Activated CD4-positive, alpha-beta T cell treated with anti-CD3 and anti-CD28 coated beads, Interleukin-2, amount 10 ng/mL, durations not matched to agents 24 days and 14 days (primary cell): ENCODE data around the gene SERPINB7. TPM values are rescaled to one million over a fixed set of nuclear protein-coding genes. Genes with fewer than 3 reads are reported as not detected.

Source experiments
- DNase-seq: peaks from one replicate; pipeline ENCODE4 v3.0.0; 2022
- H3K27ac Mint-ChIP-seq: one replicate; pipeline ENCODE4 v1.8.0; 2022; ENCODE audit warnings: mild to moderate bottlenecking, mixed read lengths
- H3K27me3 Mint-ChIP-seq: one replicate; pipeline ENCODE4 v1.8.0; 2022; ENCODE audit warnings: mixed read lengths
- H3K36me3 Mint-ChIP-seq: one replicate; pipeline ENCODE4 v1.8.0; 2022; ENCODE audit warnings: low read depth, mild to moderate bottlenecking, mixed read lengths
- H3K4me1 Mint-ChIP-seq: one replicate; pipeline ENCODE4 v1.8.0; 2021; ENCODE audit warnings: mixed read lengths
- H3K4me3 Mint-ChIP-seq: one replicate; pipeline ENCODE4 v1.8.0; 2022; ENCODE audit warnings: mild to moderate bottlenecking, moderate library complexity, mixed read lengths
- H3K9me3 Mint-ChIP-seq: one replicate; pipeline ENCODE4 v1.8.0; 2021; ENCODE audit warnings: mixed read lengths
- intact Hi-C: fragments of 100-400 bp; cut with micrococcal nuclease; formaldehyde crosslinking; loops from one replicate; pipeline ENCODE4 v1.15.1; 2023
- total RNA-seq: library from RNA; stranded (reverse); gene quantifications from 2 replicates; pipeline ENCODE4 v1.2.3, GENCODE V29; 2022

Gene SERPINB7
- total RNA-seq, 1 donor from 2014 or later = not detected

- DNase-seq = no peak
- no peak overlapping the region for H3K27ac Mint-ChIP-seq
- peaks cover 2% of the 10 kb centered on the region for H3K27me3 Mint-ChIP-seq
- no peaks in the 10 kb centered on the region for H3K36me3 Mint-ChIP-seq
- H3K4me1 Mint-ChIP-seq = no peaks in the 10 kb centered on the region
- intact Hi-C loops = no loop called here
- H3K4me3 Mint-ChIP-seq = no peak overlapping the region
- H3K9me3 Mint-ChIP-seq = peaks cover 12% of the 10 kb centered on the region
Observed at GRCh38 chr18:63763831-63764600, 11.2 kb upstream of the SERPINB7 start.

GRCh38 chr18:63765837-63766236, 9.4 kb upstream of the SERPINB7 start:
- no peak overlapping the region for H3K27ac Mint-ChIP-seq
- intact Hi-C loops = no loop called here
- peaks cover 4% of the 10 kb centered on the region for H3K27me3 Mint-ChIP-seq
- H3K36me3 Mint-ChIP-seq = no peaks in the 10 kb centered on the region
- DNase-seq = no peak
- H3K4me1 Mint-ChIP-seq = no peaks in the 10 kb centered on the region
- H3K4me3 Mint-ChIP-seq = no peak overlapping the region
- peaks cover 3% of the 10 kb centered on the region for H3K9me3 Mint-ChIP-seq

DNA sequence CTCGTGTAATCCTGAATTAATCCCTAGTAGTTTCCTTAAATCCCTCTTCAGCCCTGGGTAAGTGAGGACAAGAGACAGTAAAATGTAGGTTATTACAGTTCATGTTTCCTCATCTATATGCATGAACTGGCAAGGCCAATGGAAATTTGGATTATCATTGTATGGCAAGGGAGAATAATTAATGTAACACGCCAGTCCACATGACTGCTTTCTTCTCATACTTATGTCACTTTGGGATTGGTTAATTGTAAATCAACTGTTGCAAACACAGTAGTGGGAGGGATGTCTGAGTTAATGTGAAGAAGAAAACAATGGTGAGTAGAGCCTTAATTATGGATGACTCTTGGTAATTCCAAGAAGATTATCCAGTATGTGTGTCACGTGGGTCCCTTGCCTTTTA, 1.7 kb upstream of the SERPINB7 start:
- H3K4me3 Mint-ChIP-seq = no peak overlapping the region
- H3K9me3 Mint-ChIP-seq = no peaks in the 10 kb centered on the region
- no peak for DNase-seq
- no peaks in the 10 kb centered on the region for H3K36me3 Mint-ChIP-seq
- no peaks in the 10 kb centered on the region for H3K4me1 Mint-ChIP-seq
- intact Hi-C loops = no loop called here
- H3K27ac Mint-ChIP-seq = no peak overlapping the region
- peaks cover 6% of the 10 kb centered on the region for H3K27me3 Mint-ChIP-seq

DNA sequence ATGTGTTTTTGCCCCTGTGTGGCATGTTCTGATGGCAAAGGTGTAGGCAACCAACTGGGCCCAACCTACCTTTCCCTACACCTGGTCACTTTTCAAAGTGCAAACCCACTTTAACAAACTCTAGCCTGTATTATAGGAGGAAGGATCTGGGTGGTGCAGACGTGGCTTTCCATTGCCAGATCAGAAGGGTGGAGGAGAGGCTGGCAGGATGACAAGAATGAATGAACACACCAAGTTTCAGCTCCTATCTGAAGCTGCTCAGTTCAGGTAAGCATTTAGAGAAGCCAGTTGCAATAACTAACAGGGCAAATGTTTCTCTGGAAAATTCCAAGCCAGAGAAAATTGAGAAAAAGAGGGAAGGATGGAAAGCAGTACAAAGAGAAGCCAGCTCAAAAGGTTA, 707 bp upstream of the SERPINB7 start:
- Mint-ChIP-seq H3K4me3 (no peak overlapping the region), H3K27me3 (peaks cover 6% of the 10 kb centered on the region)
- intact Hi-C loops = no loop called here

DNA sequence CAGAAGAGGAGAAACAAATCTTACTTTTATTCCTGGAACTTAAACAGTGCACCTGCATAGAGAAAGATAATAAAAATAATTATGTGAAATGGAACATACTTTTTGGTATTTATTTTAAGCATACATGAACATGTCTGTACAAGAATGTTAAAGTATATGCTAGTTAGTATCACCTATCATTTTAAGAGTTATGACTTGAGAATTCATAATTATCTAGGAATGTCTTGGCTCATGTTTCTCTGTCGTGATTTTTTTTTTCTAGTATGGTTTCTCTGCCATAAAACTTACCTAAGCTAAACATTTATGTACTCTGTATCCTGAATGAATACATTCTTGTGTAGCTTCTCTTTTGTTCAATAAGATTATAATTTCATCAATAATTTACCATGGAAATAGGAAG, 4.2 kb downstream of the SERPINB7 start:
- Mint-ChIP-seq H3K4me3 (no peak overlapping the region), H3K36me3 (no peaks in the 10 kb centered on the region)
- intact Hi-C loops = no loop called here

More for the DNA sequence above, 707 bp upstream of the SERPINB7 start:
- Mint-ChIP-seq H3K4me1 (no peaks in the 10 kb centered on the region), H3K27ac (no peak overlapping the region), H3K36me3 (no peaks in the 10 kb centered on the region), H3K9me3 (no peaks in the 10 kb centered on the region)
- DNase-seq = no peak

GRCh38 chr18:63783394-63783793, 8.2 kb downstream of the SERPINB7 start:
- Mint-ChIP-seq H3K36me3 (no peaks in the 10 kb centered on the region), H3K27ac (no peak overlapping the region), H3K4me3 (no peak overlapping the region), H3K27me3 (no peaks in the 10 kb centered on the region), H3K9me3 (no peaks in the 10 kb centered on the region), H3K4me1 (no peaks in the 10 kb centered on the region)
- intact Hi-C loops = no loop called here
- DNase-seq = no peak

More for the DNA sequence above, 4.2 kb downstream of the SERPINB7 start:
- Mint-ChIP-seq H3K4me1 (no peaks in the 10 kb centered on the region), H3K27ac (no peak overlapping the region), H3K9me3 (no peaks in the 10 kb centered on the region), H3K27me3 (peaks cover 2% of the 10 kb centered on the region)
- no peak for DNase-seq

DNA sequence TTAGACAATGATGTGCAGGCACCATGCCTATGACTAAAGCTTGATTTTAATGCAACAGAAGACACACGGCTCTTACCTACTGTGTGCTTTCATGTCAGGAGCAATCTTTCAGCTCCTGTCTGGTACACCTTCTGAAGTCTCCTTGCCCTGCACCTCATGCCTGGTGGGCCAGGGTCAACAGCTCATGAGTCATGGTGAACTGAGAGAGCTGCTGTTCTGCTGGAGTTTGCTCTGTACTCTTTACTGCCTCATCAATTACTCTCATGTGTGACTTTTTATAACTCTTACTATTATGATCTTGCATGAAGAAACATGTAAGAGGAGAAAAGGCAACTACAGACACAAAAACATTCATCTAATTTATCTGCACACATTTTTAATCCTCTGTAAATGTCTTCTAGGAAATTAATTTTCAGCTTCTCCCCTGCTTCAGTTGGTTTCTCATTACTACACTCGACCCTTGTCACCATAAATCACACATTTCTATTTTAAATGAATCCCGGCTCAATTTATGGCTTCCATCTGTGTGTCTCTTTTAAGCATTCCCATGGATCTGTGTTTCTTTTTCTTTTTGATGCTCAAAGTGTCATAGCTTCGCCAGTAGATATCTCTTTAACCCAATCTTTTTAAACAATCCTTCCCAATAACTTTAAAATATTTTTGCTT, 9.7 kb downstream of the SERPINB7 start:
- Mint-ChIP-seq H3K27ac (no peak overlapping the region), H3K36me3 (no peaks in the 10 kb centered on the region), H3K9me3 (peaks cover 4% of the 10 kb centered on the region), H3K4me1 (no peaks in the 10 kb centered on the region), H3K4me3 (no peak overlapping the region), H3K27me3 (no peaks in the 10 kb centered on the region)
- intact Hi-C loops = no loop called here
- no peak for DNase-seq

GRCh38 chr18:63787673-63788072, 12.5 kb downstream of the SERPINB7 start:
- no peaks in the 10 kb centered on the region for H3K4me1 Mint-ChIP-seq
- intact Hi-C loops = no loop called here
- H3K4me3 Mint-ChIP-seq = no peak overlapping the region
- peaks cover 4% of the 10 kb centered on the region for H3K9me3 Mint-ChIP-seq
- H3K27me3 Mint-ChIP-seq = no peaks in the 10 kb centered on the region
- H3K36me3 Mint-ChIP-seq = no peaks in the 10 kb centered on the region
- H3K27ac Mint-ChIP-seq = no peak overlapping the region
- DNase-seq = no peak

DNA sequence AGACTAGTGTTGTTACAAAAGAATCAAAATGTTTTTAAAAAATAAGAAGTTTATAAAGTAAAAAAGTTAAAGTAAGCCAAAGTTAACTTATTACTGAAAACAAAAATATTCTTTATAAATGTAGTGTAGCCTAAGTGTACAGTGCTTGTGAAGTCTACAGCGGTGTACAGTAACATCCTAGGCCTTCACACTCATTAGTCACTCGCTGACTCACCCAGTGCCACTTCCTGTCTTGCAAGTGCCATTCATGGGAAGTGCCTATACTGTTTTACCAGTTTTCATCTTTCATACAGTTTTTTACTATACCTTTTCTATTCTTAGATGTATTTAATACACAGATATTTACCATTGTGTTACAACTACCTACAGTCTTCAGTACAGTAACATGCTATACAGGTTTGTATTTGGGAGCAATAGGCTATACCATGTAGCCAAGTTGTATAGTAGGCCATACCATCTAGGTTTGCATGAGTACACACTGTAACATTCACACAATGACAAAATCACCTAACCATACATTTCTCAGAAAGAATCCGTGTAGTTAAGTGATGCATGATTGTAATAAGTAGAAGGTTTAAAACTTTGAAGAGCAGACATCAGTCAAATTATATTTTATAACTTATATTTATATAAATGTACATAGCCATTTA, 13.4 kb downstream of the SERPINB7 start:
- no peak overlapping the region for H3K27ac Mint-ChIP-seq
- H3K9me3 Mint-ChIP-seq = peaks cover 4% of the 10 kb centered on the region
- no peaks in the 10 kb centered on the region for H3K36me3 Mint-ChIP-seq
- peak; percentile 65 for DNase-seq
- intact Hi-C loops = no loop called here
- no peak overlapping the region for H3K4me3 Mint-ChIP-seq
- no peaks in the 10 kb centered on the region for H3K27me3 Mint-ChIP-seq
- H3K4me1 Mint-ChIP-seq = no peaks in the 10 kb centered on the region

DNA sequence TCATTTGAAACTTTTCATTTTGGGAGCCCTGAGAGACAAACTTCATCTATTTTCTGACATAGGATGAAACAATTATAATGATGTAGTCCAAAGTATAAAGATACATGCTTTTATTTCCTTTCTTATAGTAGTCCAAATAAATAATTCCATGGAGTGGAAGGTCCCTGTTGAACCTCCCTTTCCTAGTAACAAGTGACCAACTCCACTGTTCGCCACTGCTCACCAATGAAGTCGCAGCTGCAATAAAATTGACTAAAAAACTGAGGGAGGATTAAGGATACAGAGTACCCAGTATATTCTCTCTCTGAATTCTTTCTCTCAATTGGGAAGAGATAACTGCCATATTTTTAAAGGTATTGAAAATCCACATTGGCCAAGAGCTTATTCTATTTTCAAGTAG, 14.1 kb downstream of the SERPINB7 start:
- Mint-ChIP-seq H3K27ac (no peak overlapping the region), H3K36me3 (no peaks in the 10 kb centered on the region), H3K9me3 (peaks cover 4% of the 10 kb centered on the region), H3K4me1 (no peaks in the 10 kb centered on the region), H3K4me3 (no peak overlapping the region), H3K27me3 (no peaks in the 10 kb centered on the region)
- no peak for DNase-seq
- intact Hi-C loops = no loop called here

DNA sequence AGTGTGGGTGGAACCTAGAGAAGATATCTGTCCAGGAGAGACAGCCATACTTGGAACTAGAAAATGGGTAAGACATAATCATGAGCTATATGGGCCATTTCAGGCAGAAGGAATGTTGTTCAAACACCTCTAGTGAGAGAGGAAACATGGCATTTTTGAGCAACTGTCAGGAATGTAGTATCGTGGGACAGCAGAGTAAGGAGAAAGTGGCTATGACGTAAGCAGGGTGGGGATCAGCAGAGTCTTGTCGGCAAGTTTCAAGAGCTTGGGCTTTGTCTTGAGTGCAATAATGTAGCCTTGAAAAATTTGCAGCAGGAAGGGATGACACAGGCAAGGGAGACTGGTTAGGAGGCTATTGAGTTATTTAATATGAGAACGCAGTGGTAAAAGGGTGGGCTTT, 20.4 kb downstream of the SERPINB7 start:
- H3K4me3 Mint-ChIP-seq = no peak overlapping the region
- no peaks in the 10 kb centered on the region for H3K36me3 Mint-ChIP-seq
- peaks cover 1% of the 10 kb centered on the region for H3K27me3 Mint-ChIP-seq
- no peak overlapping the region for H3K27ac Mint-ChIP-seq
- H3K9me3 Mint-ChIP-seq = no peaks in the 10 kb centered on the region
- no peak for DNase-seq
- intact Hi-C loops = no loop called here
- no peaks in the 10 kb centered on the region for H3K4me1 Mint-ChIP-seq

DNA sequence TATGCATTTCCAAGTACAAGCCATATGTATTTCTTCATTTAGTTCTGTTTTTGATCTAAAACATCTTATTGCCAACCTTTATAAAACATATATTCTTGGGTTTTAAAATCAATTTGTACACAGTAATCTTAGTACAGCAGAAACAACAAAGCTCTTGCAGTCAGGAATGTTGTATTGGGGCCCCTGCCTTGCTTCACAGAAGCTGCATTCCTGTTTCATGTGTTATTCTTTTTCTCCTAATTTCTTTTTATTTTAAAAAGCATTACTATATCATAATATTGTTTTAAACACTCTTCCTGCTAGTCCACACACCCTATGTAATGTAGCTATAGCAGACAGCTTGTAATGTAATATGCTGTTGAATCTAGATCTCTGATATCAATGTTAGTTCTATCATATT, 24.0 kb downstream of the SERPINB7 start:
- no peaks in the 10 kb centered on the region for H3K4me1 Mint-ChIP-seq
- intact Hi-C loops = no loop called here
- H3K4me3 Mint-ChIP-seq = no peak overlapping the region
- H3K36me3 Mint-ChIP-seq = no peaks in the 10 kb centered on the region
- H3K27me3 Mint-ChIP-seq = peaks cover 1% of the 10 kb centered on the region
- no peaks in the 10 kb centered on the region for H3K9me3 Mint-ChIP-seq
- no peak overlapping the region for H3K27ac Mint-ChIP-seq
- no peak for DNase-seq

DNA sequence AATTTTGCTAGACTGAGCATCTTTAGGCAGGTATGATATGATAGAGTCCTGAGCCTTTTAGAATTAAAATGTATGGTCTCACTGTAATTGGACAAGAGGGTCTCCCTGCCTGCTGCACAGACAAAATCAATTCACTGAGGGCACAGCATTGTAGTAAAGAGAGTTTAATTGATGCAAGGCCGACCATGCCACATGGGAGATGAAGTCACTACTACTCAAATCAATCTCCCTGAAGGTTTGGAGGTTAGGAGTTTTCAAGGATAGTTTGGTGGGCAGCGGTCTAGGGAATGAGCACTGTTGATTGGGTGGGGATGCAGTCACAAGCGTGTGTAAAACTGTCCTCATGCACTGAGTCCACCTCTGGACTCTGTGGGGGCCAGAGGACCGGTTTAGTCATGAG, 26.1 kb downstream of the SERPINB7 start:
- no peak for DNase-seq
- H3K27me3 Mint-ChIP-seq = peaks cover 1% of the 10 kb centered on the region
- intact Hi-C loops = no loop called here
- H3K4me1 Mint-ChIP-seq = no peaks in the 10 kb centered on the region
- H3K27ac Mint-ChIP-seq = no peak overlapping the region
- H3K36me3 Mint-ChIP-seq = no peaks in the 10 kb centered on the region
- no peak overlapping the region for H3K4me3 Mint-ChIP-seq
- no peaks in the 10 kb centered on the region for H3K9me3 Mint-ChIP-seq

DNA sequence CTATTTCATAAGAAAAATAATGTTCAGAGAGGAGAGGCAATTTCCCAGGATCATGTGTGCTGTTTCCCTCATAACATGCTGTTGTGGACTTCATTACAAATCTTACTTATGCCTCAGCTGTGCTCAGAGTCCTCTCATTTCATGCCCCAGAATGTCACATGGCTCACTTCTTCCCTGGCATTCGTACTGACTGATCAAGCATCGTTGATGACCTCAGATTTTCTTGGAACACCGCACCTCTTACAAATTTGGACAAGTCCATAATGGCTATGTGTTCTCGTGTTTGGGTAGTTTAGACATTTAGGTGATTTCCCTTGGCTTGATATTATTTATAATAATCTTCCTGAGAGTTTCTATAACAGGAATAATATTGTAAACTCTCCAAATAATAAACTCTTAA, 32.9 kb downstream of the SERPINB7 start:
- peaks cover 5% of the 10 kb centered on the region for H3K27me3 Mint-ChIP-seq
- H3K36me3 Mint-ChIP-seq = no peaks in the 10 kb centered on the region
- peak; percentile 34 for DNase-seq
- no peak overlapping the region for H3K27ac Mint-ChIP-seq
- no peak overlapping the region for H3K4me3 Mint-ChIP-seq
- no peaks in the 10 kb centered on the region for H3K9me3 Mint-ChIP-seq
- no peaks in the 10 kb centered on the region for H3K4me1 Mint-ChIP-seq
- intact Hi-C loops = no loop called here
